Effector CD8-positive, alpha-beta T cell (primary cell): Measurements from ENCODE around the gene CEMP1.

Experiments
- DNase-seq: peaks from one replicate; lab custom pipeline; 2025; lab: John Stamatoyannopoulos, UW

CEMP1 gene

DNA sequence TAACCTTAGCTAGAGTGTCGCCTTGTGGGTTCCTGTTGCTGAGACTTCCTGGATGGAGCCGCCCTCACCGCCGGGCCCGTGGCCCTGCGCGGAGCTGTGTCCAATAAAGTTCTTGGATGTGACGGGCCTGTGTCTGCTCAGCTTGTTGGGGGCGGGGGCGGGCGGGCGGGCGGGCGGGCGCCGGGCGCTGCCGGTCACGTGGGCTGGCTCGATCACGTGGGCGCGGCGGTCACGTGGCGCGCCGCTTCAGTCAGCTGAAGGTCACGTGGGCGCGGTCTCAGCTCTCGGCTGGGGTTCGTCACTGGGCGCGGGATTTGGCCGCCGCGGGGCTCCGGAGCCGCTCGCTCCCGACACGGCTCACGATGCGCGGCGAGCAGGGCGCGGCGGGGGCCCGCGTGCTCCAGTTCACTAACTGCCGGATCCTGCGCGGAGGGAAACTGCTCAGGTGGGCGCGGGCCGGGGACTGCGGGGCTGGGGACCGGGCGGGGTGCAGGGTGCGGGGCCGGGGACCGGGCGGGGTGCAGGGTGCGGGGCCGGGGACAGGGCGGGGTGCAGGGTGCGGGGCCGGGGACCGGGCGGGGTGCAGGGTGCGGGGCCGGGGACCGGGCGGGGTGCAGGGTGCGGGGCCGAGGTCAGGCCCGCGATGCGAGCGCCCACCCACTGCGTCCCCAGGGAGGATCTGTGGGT, 11.0 kb downstream of the CEMP1 start, which contains the start of gene AMDHD2:
Gene AMDHD2, plus strand, starts transcription at position 275 of the 687 bp plus-strand sequence. Its CDS starts 88 bp downstream, at position 363.
- DNase-seq = peak; percentile 83

DNA sequence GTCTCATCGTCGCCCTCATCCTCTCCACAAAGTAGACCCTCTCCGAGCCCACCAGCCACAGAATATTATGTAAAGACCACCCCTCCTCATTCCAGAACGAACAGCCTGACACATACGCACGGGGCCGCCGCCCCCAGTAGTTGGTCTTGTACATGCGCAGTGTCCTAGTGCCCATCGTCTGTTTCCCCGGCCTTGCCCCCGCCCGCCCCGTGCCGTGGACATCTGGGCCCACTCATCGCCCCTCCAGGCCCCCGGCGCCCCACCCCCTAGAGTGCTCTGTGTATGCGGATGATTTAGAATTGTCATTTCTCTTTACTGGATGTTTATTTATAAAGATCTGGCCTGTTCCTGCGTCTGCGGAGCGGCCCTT, 11.5 kb downstream of the CEMP1 start:
- DNase-seq = no peak

DNA sequence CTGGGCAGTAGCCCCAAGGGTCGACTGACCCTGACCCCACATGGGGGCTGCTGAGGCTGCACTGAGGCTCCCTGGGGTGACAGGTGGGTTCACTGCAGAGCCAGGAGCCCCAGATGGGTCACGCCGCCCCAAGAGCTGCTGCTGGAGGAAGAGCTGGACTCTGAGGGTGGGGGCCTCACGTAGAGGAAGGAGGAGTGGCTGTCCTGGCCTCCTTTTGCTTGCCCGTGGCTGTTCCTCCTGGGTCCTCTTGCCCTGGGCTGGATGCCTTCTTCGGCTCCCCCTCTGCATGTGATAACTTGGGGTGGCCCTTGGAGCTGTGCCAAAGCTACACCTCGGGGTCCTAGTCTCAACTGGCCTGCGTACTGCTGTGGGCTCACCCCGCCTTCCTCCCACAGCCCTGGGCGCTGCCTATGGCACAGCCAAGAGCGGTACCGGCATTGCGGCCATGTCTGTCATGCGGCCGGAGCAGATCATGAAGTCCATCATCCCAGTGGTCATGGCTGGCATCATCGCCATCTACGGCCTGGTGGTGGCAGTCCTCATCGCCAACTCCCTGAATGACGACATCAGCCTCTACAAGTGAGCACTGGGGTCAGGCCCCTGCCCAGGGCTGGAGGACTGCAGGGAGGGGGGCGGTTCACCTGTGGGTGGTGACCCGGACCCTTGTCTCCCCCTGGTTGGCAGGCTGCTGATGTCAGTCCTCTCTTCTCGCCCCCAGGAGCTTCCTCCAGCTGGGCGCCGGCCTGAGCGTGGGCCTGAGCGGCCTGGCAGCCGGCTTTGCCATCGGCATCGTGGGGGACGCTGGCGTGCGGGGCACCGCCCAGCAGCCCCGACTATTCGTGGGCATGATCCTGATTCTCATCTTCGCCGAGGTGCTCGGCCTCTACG, 12.1 kb downstream of the CEMP1 start:
- DNase-seq = no peak

DNA sequence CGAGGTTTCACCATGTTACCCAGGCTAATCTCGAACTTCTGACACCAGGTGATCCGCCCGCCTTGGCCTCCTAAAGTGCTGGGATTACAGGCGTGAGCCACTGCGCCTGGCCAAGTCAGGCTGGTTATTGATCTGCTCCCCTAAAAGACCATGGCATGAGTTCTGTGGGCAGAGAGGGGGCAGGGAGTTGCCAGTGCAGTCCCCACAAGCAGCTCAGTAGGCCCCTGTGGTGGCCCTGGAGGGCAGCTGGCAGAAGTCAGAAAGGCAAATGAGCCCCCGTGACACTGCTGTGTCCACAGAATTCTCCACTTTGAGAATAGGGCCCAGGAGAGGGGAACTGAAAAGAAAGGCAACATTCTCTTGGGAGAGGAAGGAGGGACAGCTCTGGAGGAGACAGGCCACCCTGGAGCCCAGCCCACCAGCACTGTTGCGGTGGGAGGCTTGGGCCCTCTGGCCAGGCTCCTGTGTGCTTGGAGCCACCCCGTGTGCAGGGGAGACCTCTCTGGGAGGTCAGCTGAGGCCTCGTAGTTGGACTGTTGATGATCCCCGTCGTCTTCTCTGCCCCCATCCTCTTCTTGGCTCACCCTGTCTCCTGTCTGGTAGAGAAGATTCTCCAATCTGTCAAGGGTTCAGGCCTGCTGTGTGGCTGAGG, 13.1 kb downstream of the CEMP1 start:
- DNase-seq = no peak

DNA sequence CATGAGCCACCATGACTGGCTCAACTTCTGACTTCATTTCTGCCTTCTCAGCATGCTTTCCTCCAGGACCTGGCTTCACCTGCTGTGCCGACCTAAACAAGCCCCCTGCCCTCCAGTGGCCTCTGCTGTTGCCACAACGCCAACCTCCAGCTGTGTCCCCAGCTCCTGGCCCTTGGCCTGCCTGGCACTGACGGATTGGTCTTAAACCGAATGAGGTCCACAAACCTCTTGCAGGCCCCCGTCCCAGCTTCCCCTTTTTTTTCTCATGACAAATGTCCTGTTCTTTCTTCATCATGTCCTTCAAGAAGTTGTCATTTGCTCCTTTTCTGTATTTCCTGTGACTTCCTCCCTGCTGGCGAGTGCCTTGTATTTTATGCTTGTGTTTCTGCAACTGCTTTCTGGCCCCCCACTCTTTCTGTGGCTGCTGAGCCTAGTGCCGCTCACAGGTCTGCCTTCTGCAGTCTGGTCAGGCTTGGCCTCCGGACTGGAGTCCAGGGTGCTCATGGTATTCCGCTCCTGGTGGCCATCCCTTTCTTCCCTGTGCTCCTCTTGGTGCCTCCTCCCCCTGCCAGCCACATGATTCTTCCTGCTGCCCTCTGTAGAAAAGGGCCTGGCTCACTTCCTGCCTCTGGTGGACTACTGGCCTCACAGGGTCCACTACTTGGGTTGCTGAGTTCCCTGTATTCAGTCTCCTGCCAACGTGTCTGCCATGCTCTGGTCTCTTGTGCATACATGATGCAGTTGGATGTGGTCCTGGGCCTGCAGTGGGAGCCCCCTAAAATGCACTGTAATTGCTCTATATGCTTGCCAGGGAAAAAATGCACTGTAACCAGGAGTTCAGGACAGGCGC, 14.6 kb downstream of the CEMP1 start:
- no peak for DNase-seq

DNA sequence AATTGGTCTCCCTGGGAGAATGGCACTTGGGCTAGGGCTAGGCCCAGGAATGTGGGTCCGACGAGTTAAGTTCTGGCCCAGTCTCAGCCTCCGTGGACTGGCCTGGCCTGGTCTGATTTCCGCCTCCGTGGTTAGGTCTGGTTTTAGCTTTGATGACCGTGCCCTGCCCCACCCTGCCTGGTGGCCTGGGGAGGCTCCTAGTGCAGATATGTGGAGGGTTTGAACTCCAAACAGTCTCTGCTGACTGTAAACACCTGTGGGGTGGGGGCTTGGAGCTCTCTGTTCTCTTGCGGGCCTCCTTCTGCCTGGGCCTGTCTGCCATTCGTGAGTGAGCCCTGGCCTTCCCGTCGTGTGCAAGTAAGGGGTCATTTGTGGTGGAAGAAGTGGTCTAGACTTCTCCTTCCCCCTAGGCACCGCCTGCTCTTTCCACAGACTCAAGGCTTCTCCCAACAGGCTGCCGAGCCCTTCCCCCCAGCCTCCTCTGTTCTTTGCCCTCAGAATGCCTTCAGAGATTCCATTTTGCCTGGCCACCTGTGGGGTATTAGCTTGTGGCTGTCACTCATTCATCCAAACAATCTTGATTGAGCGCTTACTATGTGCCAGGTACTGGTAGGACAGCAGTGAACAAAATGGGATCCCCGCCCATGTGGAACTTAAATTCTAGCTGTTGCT, 15.9 kb downstream of the CEMP1 start:
- no peak for DNase-seq

DNA sequence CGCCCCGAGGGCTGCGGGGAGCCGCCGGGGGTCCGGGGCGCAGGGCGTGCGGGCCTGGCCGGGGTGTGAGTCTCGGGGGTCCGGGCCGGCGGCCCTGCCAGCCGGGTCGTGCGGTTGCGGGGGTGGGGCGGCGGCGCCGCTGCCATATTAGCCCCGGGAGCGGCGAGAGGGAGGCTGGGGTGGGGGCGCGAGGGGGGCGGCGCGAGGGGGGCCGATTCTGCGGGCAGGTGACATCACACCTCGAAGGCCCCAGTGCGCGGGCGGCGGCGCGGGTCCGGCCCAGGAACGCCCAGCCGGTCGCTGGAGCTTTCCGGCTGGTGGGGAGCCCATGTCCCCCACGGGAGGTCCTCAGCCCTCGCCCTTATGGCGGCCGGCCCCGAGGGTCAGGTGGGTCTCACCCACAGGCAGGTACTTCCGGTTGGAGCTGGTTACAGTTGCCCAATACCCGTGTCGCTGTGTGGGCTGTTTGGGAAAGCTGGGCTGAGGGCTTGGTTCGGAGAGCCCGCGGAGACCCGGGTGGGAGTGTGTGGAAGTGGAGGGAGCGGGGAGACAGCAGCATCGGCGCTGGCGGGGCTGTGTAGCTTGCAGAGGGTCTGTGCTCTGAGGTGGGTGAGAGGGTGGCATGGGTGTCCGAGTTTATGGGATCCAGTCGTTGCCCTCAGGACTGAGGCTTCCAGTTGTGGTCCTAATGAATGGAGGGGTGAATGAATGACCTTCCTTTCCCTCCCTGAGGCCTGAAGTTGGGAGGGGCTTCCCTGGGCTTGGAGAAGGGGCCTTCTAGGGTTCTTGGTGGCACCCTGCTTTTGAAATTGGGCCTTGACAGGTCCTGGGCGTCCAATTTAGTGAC, 16.7 kb downstream of the CEMP1 start:
- peak; percentile 41 for DNase-seq

DNA sequence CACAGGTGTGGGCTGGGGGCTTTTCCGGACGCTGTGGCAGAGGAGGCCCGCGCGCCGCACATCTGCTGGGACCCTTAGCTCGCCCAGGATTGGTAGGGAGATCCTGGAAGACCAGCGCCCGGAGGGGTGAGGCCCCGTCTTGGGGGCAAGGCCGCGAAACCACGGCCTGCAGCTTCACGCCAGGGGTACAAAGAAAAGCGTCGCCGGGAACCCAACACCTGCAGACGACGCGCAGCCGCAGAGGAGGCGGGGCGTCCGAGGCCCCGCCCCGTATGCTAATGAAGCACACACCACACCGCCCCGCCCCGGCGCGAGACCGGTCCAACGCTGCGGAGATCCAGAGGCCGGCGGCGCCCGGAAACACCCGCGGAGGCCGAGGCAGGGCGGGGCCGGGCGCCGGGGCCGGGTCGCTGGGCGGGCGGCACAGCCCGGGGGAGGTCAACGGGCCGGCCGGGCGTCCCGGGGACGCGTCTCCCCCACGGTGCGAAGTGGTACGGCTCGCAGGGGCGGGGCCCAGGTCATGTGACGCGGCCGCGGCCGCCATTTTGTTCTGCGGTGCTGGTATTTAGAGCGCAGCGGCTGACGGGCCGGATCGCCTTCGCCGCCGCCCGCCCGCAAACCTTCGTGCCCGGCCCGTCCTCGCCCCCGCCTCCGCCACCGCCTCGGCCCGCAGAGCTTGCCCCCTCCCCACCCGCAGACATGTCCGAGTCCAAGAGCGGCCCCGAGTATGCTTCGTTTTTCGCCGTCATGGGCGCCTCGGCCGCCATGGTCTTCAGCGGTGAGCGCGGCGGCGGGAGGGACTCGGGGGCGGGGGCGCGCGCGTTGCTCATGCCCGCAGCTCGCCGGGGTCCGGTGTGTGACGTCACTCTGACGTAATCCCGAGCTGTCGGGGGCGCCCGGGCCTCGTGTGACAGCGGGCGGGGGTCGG, 17.5 kb downstream of the CEMP1 start, which contains the start of gene ATP6V0C:
Gene ATP6V0C, plus strand, starts transcription at position 548 of the 928 bp plus-strand sequence. Its CDS starts 152 bp downstream, at position 700.
- peak; percentile 86 for DNase-seq

DNA sequence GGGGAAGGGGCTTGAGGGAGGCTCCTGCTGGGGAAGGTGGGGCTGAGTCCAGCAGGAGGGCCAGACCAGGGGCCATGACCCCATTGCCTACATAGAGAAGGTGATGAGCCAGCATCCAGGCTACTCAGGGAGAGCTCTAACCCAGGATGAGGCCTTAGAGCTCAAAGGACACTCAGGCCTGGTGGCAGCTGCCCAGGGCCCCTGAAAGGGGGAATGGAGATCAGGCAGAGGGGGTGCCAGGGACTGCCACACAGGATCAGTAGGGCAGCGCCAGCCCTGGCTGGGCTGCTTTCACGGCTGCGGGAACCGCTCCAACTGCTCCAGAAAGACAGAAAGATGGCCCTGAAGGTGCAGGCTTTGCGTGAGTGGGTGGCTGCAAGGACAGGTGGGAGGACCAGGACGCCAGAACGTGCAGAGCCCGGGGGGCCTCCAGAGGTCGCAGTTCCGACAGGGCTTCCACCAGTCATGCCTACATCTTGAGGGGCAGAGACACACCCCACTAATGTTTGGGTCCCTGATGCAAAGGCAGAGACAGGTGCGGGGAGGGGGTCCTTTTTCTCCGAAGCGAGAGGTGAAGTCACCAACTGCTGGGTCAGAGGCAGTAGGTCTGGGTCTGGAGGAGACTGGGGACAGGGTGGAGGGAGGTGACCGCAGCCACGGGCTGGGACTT, 18.3 kb downstream of the CEMP1 start:
- DNase-seq = peak; percentile 44

DNA sequence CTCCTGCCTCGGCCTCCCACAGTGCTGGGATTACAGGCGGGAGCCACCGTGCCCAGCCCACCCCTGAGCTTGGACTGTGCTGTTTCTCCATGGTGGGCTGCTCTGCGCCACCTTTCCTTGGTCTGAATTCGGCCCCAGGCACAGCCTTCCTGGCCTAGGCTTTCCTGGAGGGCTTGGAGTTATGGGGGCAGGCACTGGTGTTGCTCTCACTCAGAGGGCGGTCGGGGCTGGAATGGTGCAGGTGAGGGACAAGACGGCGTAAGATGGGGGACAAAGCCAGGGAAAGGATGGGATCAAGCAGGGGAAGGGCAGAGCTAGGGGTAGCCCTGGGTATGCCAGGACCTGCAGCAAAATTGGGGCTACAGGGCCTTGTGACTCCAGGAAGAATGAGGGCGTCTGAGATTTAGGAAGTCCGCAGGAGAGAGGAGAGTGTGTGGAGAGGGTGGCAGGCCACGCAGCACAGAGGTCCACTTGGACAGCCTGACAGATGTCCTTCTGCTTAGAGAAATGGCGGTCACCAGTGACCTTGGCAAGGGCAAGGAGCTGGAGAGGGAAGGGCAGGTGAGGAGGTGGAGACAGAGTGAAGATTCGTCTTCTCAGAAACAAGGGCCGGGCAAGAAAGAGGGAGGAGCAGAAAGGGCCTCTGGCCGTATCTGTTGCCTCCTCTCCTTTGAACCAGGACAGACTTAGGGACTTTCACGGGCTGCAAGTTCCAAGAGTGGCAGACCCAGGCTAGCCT, 19.0 kb downstream of the CEMP1 start:
- DNase-seq = no peak

DNA sequence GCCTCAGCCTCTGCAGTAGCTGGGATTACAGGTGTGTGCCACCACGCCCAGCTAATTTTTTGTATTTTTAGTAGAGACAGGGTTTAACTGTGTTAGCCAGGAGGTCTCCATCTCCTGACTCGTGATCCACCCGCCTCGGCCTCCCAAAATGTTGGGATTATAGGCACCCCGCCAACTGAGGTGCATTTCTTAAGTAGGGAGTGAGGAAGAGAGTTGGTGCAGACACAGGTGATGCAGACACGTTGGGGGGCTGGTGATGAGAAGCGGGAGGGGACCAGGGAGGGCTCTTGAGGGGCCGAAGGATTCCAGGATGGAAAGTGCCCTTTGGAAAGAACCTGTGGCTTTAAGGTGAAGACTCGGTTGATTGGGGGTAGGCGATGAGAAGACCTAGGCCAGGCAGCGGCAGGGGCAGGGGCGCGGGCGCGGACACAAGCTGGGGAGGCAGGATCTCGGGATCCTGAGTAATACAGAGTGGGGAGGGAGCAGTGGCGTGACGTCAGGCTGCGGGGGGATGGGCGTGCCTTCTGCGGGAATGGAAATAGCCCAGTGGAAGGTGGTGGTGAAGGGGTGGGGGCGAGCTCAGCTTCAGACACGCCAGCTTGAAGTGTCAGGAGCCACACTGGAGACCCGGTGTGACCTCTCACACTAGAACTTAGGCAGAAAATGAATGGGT, 19.9 kb downstream of the CEMP1 start:
- no peak for DNase-seq

DNA sequence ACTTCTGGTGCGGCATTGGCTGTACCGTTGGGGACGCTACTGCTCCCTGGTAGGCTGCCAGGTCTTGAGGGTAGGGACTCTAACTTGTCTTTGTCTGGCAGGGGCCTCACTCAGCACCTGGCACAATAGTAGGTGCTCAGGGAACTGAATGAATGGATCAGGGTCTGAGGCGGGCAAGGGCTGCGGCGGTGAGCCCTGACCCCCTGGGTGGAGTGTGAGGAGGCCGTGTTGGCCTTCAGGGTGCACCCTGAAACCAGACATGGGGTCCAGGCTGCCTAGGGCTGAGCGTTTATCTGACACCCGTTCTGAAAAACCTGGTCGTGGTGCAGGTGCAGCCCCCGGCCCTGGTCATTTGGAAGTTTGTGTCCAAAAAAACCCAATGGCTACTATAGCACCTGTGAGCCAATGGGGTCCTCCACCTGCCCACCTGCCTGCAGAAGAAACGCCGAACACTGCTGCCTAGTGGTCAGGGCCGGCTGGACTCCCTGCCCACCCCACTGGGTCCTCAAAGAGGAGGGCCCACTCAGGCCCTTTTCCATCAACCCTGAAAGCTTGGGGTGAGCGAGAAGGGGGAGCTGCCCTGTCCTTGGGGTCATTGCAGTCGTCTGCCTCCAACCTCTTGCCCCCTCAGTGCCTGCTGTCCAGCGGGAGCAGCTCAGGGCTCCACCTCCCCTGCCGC, 22.3 kb downstream of the CEMP1 start:
- no peak for DNase-seq

DNA sequence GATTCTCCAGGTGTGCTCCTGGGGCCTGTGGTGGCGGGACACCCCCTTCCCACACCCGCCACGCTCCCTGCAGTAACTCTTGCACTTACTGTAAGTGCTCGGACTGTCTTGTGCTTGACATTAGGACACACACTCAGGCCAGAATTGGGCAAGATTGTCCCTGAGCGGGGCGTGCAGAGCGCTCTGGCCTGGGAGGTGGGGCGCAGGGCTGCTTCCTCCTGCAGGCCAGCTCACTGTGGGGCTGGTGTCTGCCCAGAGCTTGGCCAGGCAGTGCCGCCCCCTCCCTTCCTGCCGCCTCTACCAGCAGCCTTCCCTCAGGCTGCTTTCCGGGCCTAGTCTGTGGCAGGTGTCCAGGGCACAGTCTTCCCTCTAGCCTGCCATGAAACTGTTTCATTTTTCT, 23.5 kb downstream of the CEMP1 start:
- DNase-seq = no peak

DNA sequence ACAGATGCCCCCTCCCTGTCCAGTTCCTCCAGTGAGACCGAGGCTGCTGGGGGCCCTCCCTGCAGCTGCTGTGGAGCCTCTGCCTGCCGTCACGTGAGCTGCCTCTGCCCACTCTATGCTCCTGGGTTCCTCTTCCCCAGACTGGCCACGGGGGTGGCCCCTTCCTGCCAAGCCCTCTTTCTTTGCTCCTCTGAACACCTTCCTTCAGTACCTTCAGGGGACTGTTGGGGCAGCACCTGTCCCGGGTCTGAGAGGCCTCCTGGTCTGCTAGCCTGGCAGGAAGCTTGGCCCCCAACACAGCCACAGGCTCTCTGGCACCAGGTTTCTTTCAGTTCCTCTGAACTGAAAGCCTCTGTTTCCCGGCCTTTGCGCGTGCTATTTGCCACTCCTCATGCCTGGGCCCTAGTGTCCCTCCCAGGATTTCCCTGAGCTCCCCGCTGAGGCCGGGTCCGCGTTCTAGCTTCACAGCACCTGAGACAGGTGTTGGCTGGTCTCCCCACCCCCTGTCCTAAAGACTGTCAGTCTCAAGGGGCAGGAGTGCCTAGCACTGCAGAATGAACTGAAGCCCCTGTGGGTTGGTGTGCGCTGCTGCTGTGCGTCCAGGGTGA, 24.1 kb downstream of the CEMP1 start:
- no peak for DNase-seq

DNA sequence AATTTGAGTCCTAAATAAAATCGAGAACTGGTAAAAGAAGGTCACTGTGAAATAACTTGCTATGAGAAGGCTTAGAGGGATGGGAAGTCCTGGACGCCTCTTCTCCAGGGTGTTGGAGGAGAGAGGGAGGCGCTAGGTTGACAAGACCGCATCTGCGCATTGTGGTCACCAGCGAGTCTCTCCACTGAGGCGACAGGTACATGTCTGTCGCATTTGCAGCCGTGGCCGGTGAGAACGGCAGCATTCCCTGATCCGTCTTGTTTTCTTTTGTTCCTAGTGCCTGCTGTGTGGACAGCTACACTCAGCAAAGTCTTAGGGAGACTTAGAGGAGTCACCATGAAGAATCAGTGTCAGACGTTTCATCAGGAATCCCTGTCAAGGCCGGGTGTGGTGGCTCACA, 25.5 kb downstream of the CEMP1 start:
- no peak for DNase-seq
